Transverse colon (tissue), 4 donors: Measurements from ENCODE around the gene PIGW. TPM values are rescaled to one million over a fixed set of nuclear protein-coding genes. Genes with fewer than 3 reads are reported as not detected.

ENCODE experiments used
- DNase-seq: peaks from one replicate; pipeline ENCODE4 v3.0.0-alpha.2; 2019
- H3K27ac ChIP-seq, 4 donors: fragments of 200-600 bp; sonication (generic); 2 replicates each; pipeline ENCODE4 v1.5.1; 2016 to 2018; ENCODE audit warnings: inconsistent platforms in 4 of 4
- H3K27me3 ChIP-seq: fragments of 200-600 bp; sonication (generic); 2 replicates; pipeline ENCODE4 v1.5.1; 2017; ENCODE audit warnings: inconsistent platforms
- H3K36me3 ChIP-seq, 4 donors: fragments of 200-600 bp; sonication (generic); 2 replicates each; pipeline ENCODE4 v1.5.1; 2017 to 2019; ENCODE audit warnings: inconsistent platforms in 4 of 4
- H3K4me1 ChIP-seq, 4 donors: fragments of 200-600 bp; sonication (generic); 2 replicates each; pipeline ENCODE4 v1.5.1; 2017 to 2020; ENCODE audit warnings: inconsistent platforms in 4 of 4
- H3K4me3 ChIP-seq, 4 donors: fragments of 200-600 bp; sonication (generic); 1 replicate in 1 of 4; 2 replicates in 3 of 4; pipeline versions ENCODE4 v1.5.1 to v1.6.1; 2017 to 2019; ENCODE audit warnings: inconsistent platforms in 4 of 4
- H3K9me3 ChIP-seq, 2 donors: fragments of 200-600 bp; sonication (generic); 2 replicates each; pipeline ENCODE4 v1.5.1; 2017 to 2019; ENCODE audit warnings: inconsistent platforms in 2 of 2
- CTCF ChIP-seq, 5 experiments: fragments of 200-600 bp in 3 of 5; fragments of 450-650 bp in 2 of 5; sonication (generic) in 3 of 5; IDR thresholded peaks; 1 replicate in 2 of 5; 2 replicates in 3 of 5; pipeline ENCODE4 v1.5.1; 2016 to 2017; ENCODE audit warnings: antibody characterized with exemption in 5 of 5, inconsistent platforms in 3 of 5, mild to moderate bottlenecking in 2 of 5, moderate library complexity in 1 of 5
- EP300 ChIP-seq: sonication (generic); formaldehyde crosslinking; IDR thresholded peaks from one replicate; pipeline ENCODE4 v1.6.1; 2017; ENCODE audit warnings: antibody characterized with exemption, low read depth
- POLR2A ChIP-seq: fragments of 450-650 bp; IDR thresholded peaks from one replicate; pipeline ENCODE4 v1.6.1; 2016; ENCODE audit warnings: antibody characterized with exemption, mild to moderate bottlenecking, moderate library complexity
- POLR2AphosphoS5 ChIP-seq, 3 donors: sonication (generic); formaldehyde crosslinking; IDR thresholded peaks; one replicate each; pipeline ENCODE4 v1.6.1; 2016; ENCODE audit warnings: antibody characterized with exemption in 3 of 3
- WGBS, 2 donors: methylation state at CpG; one replicate each; pipeline ENCODE4 v1.1.5; 2018; ENCODE audit warnings: low coverage in 1 of 2; 5-methylcytosine and 5-hydroxymethylcytosine counted together
- in situ Hi-C, 4 donors: fragments of 200-750 bp; cut with MboI; loops; one replicate each; pipeline versions ENCODE4 v1.15.0 to v1.15.1; 2017; ENCODE audit warnings: low sequenced_read_pairs in 3 of 4, low pct_ligation_motif_present in 1 of 4, low pct_unique_long_range_greater_than_20kb in 1 of 4
- intact Hi-C: fragments of 100-400 bp; cut with DNase I; formaldehyde crosslinking; loops from one replicate; pipeline ENCODE4 v1.15.1; 2023; ENCODE audit warnings: low total_unique reads
- total RNA-seq, 4 donors: library from RNA; depleted of rRNA; stranded (reverse); fragments of >200 nt; gene quantifications; one replicate each; pipeline ENCODE4 v1.1.0, GENCODE V29; 2016

PIGW gene
- total RNA-seq, 4 donors from 2014 or later = 2.6 to 4.6 (median 4.4) TPM; not detected in 1

DNA sequence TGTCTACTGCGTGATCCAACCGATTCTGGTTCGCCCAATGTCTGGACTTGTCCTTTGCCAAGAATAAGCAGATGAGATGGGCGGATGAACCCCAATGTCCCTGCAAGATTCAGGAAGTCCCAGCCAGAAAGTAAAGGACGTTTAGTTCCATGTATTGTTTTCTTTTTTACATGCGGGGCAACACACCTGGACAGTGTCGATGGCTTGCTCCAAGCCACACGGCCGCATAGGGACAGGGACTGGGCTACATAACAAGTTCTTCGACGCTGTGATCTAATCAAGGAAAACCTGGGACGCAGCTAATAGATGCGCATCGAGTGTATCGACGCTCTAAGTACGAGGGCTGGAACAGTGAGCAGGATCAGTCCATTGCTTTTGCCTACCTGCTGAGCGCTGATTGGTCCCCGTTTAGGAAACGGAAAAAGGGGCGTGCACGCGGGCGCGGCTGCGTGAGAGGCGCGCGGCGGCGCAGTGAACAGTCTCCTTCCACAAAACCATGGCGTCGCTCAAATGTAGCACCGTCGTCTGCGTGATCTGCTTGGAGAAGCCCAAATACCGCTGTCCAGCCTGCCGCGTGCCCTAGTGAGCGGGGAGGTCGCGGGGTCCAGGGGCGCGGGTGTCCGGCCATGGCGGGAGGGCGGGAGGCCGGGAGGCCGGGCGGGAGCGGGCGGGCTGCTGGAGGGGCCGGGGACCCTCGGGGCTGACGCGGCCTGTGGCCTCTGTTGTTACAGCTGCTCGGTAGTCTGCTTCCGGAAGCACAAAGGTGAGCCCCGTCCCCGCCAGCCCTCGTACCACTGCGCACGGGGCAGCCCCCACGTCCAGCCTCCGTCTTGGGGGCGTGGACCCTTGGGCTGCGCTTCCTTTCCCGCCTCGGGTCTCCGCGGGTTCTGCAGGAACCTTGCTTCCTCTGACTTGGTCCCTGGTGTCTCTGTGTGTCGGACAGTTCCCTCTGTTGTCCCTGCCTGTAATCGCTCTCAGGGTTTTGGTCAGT is 48.3 kb upstream of the PIGW start, which contains the start of gene ZNHIT3:
Gene ZNHIT3 (plus strand): TSS at position 478 of the 991 bp plus-strand sequence. CDS start 19 bp downstream, at position 497.
- WGBS, 2 donors = 0 to 2% methylated on average over 1 to 54 of the region's 73 CpGs
- H3K27ac ChIP-seq = peak within 1 kb of the TSS; percentile 84 to 91 (median 88)
- H3K4me3 ChIP-seq = peak within 1 kb of the TSS; percentile 54 to 97 (median 94)
- TF ChIP-seq POLR2A = peak; percentile 66
- TF ChIP-seq EP300 = no peak
- peak; percentile 75 to 82 (median 78) for TF ChIP-seq POLR2AphosphoS5 (IDR thresholded peaks at IDR 0.05)
- no peak for TF ChIP-seq CTCF (IDR thresholded peaks at IDR 0.05)
- H3K27me3 ChIP-seq = peaks cover 11% of the 10 kb centered on the region
- intact Hi-C loops = no loop called here
- no peaks in the 10 kb centered on the region for H3K9me3 ChIP-seq
- DNase-seq = peak; percentile 94
- in situ Hi-C loops = loop anchor here in 2 of 4 donors (25.0 kb wide), 1 partner anchor 524 kb away; no protein-coding TSS in a partner anchor
- peaks cover 0 to 7% (median 0%) of the 10 kb centered on the region in 4 donors for H3K36me3 ChIP-seq
- peaks cover 11 to 36% (median 28%) of the 10 kb centered on the region in 4 donors for H3K4me1 ChIP-seq

- no peak overlapping the region for H3K4me3 ChIP-seq
- no peaks in the 10 kb centered on the region for H3K4me1 ChIP-seq
- no peaks in the 10 kb centered on the region for H3K9me3 ChIP-seq
- in situ Hi-C loops = loop anchor here in 2 of 4 donors (25.0 kb wide), 1 partner anchor 532 kb away; no protein-coding TSS in a partner anchor
- no peaks in the 10 kb centered on the region for H3K27me3 ChIP-seq
- WGBS, 2 donors = 79 to 81% methylated on average over 1 of the region's 1 CpG
- intact Hi-C loops = no loop called here
- no peak overlapping the region for H3K27ac ChIP-seq
- H3K36me3 ChIP-seq = peaks cover 0 to 54% (median 23%) of the 10 kb centered on the region in 4 donors
- TF ChIP-seq POLR2A (no peak), EP300 (no peak), CTCF (IDR thresholded peaks at IDR 0.05) (no peak), POLR2AphosphoS5 (IDR thresholded peaks at IDR 0.05) (no peak)
- no peak for DNase-seq
These were observed 40.8 kb upstream of the PIGW start for GRCh38 chr17:36493956-36494355.

GRCh38 chr17:36494674-36495073 is 40.1 kb upstream of the PIGW start:
- Histone ChIP-seq H3K36me3 (peaks cover 0 to 57% (median 23%) of the 10 kb centered on the region in 4 donors), H3K27me3 (no peaks in the 10 kb centered on the region), H3K27ac (no peak overlapping the region), H3K9me3 (no peaks in the 10 kb centered on the region), H3K4me3 (no peak overlapping the region), H3K4me1 (no peaks in the 10 kb centered on the region)
- intact Hi-C loops (no loop called here), in situ Hi-C loops (loop anchor here in 2 of 4 donors (25.0 kb wide), 1 partner anchor 532 kb away; no protein-coding TSS in a partner anchor)
- WGBS, 2 donors = 63 to 69% methylated on average over 4 to 5 of the region's 5 CpGs
- TF ChIP-seq CTCF (IDR thresholded peaks at IDR 0.05) (no peak), POLR2A (no peak), POLR2AphosphoS5 (IDR thresholded peaks at IDR 0.05) (no peak), EP300 (no peak)
- DNase-seq = no peak

DNA sequence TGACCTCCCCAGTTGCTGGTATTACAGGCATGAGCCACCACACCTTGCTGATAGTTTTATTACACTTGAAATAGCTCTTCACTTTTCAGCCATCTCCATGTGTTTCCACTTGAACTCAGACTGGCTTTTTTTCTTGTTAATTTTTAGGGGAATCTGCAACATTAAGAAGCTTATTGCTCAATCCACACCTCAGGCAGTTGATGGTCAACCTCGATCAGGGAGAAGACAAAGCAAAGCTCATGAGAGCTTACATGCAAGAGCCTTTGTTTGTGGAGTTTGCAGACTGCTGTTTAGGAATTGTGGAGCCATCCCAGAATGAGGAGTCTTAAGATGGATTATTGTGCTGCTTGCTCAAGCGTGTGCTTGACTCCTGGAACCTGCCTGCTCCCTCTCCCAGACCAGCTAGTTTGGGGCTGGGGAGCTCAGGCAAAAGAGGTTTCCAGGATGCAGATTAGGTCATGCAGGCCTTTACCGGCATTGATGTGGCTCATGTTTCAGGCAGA is 39.7 kb upstream of the PIGW start:
- no peaks in the 10 kb centered on the region for H3K27me3 ChIP-seq
- no peak overlapping the region for H3K4me3 ChIP-seq
- intact Hi-C loops (no loop called here), in situ Hi-C loops (loop anchor here in 2 of 4 donors (25.0 kb wide), 1 partner anchor 533 kb away; no protein-coding TSS in a partner anchor)
- H3K4me1 ChIP-seq = no peaks in the 10 kb centered on the region
- no peak for TF ChIP-seq CTCF (IDR thresholded peaks at IDR 0.05)
- no peak for TF ChIP-seq POLR2A
- TF ChIP-seq POLR2AphosphoS5 (IDR thresholded peaks at IDR 0.05) = no peak
- TF ChIP-seq EP300 = no peak
- H3K9me3 ChIP-seq = no peaks in the 10 kb centered on the region
- H3K27ac ChIP-seq = no peak overlapping the region
- peaks cover 0 to 57% (median 23%) of the 10 kb centered on the region in 4 donors for H3K36me3 ChIP-seq
- DNase-seq = no peak
- 62% methylated on average over 3 of the region's 3 CpGs; no CpG with 5 or more reads in 1 of the 2 donors for WGBS, 2 donors
